BJ (cell line): Measurements from ENCODE around the gene CLASP2. TPM values are rescaled to one million over a fixed set of nuclear protein-coding genes. Genes with fewer than 3 reads are reported as not detected.

ENCODE experiments used
- CTCF ChIA-PET: fragments of 350-600 bp; formaldehyde crosslinking; extraction: SDS; loops from one replicate; lab custom pipeline; 2021; ENCODE audit warnings: antibody characterized with exemption, inconsistent platforms; lab: Yijun Ruan, JAX
- POLR2A ChIA-PET: fragments of 300-600 bp; sonication (Branson Sonifier 250); formaldehyde crosslinking; extraction: SDS; loops from one replicate; lab custom pipeline; 2021; ENCODE audit warnings: antibody characterized with exemption; lab: Charles Lee
- DNase-seq: peaks from one replicate; pipeline ENCODE4 v3.0.0-alpha.2; 2011; ENCODE audit warnings: low read depth
- H3K27me3 ChIP-seq: 2 replicates; pipeline ENCODE4 v1.6.0; 2011; ENCODE audit warnings: low read length; ENCODE audit not compliant: control insufficient read depth, insufficient read depth
- H3K36me3 ChIP-seq: 2 replicates; pipeline ENCODE4 v1.5.1; 2011; ENCODE audit warnings: low read length; ENCODE audit not compliant: control insufficient read depth, insufficient read depth
- H3K4me3 ChIP-seq: 2 replicates; pipeline ENCODE4 v1.5.1; 2011; ENCODE audit warnings: low read depth, mild to moderate bottlenecking, control low read depth, low read length
- CTCF ChIP-seq: IDR thresholded peaks from 2 replicates; pipeline ENCODE4 v1.5.1; 2011; ENCODE audit warnings: low read depth, mild to moderate bottlenecking, control low read depth, inconsistent platforms, low read length, moderate library complexity; ENCODE audit not compliant: insufficient read depth
- polyA plus RNA-seq: library from polyadenylated mRNA; depleted of rRNA; stranded (reverse); fragments of >200 nt; gene quantifications from 2 replicates; pipeline ENCODE4 v1.2.3, GENCODE V29; 2011

Gene CLASP2
- polyA plus RNA-seq, 1 experiment = 20.5 TPM

DNA sequence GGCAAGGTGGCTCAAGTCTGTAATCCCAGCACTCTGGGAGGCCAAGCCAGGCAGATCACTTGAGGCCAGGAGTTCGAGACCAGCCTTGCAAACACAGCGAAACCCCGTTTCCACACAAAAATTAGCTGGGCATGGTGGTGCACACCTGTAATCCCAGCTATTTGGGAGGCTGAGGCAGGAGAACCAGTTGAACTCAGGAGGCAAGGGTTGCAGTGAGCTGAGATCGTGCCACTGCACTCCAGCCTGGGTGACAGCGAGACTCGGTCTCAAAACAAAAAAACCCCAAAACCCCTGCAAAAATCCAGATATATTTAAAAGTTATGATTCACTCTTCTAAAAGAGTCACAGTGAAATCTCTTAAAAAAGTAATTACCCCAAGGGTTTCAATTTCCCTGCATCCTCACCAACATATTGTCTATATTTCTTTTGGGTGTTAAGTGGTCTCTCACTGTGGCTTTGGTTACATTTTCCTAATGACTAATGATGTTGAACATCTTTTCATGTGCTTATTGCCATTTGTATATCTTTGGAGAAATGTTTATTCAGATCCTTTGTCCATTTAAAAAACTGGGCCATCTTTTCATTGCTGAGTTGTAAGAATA is 204.7 kb downstream of the CLASP2 start:
- Histone ChIP-seq H3K4me3 (no peak overlapping the region), H3K27me3 (no peaks in the 10 kb centered on the region), H3K36me3 (0 out of 2 replicates have a peak, but pooled peaks cover 1% of the 10 kb centered on the region)
- TF ChIP-seq CTCF = no peak
- no peak for DNase-seq
- CTCF ChIA-PET = interaction anchor here (0.6 to 1.8 kb wide), 2 partner anchors 11 to 48 kb away, joined by 3 to 4 read pairs; no protein-coding TSS in a partner anchor
- POLR2A ChIA-PET = no interaction called here

DNA sequence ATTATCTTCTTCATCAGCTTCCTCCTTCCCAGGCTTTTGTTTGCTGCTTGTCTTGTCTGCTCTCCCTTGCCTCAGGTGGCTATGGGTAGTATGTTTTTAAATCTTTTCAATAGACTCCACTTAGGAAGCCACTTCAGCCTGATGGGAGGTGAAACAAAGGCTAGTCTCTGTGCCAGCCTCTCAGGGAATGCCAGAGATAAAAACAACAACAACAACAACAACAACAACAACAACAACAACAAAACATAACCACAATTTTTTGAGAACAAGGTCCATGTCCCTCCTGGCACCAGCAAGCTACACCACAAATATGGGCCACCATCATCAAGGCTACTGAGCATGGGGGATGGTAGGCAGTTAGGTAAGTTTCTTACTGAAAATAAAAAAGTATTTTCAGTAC is 213.0 kb downstream of the CLASP2 start:
- no peak for DNase-seq
- H3K36me3 ChIP-seq = peaks cover 2% of the 10 kb centered on the region; the same call in 1 of the 2 replicates
- no peak overlapping the region for H3K4me3 ChIP-seq
- TF ChIP-seq CTCF = no peak
- no peaks in the 10 kb centered on the region for H3K27me3 ChIP-seq
- POLR2A ChIA-PET = no interaction called here
- CTCF ChIA-PET = no interaction called here

DNA sequence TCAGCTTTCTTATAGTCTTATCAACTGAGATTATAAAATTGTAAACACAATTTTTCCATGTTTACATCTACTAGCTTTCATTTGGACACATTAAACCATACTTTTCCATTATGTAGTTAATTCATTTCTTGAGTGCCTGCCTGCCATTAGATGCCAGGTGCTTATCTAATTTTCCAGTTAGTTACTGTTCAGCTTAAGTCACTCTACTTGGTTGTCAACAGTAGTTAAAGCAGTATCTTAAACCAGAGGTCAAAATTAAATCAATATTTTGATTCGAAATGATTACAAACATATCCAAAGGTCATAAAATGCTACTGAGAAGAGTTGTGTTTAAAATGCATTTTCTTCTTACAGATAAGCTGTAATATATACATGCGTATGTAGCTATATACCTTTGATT is 221.6 kb downstream of the CLASP2 start:
- Histone ChIP-seq H3K4me3 (no peak overlapping the region), H3K36me3 (no peaks in the 10 kb centered on the region), H3K27me3 (no peaks in the 10 kb centered on the region)
- POLR2A ChIA-PET = no interaction called here
- no peak for TF ChIP-seq CTCF
- no peak for DNase-seq
- CTCF ChIA-PET = interaction anchor here (0.7 kb wide), 1 partner anchor 19 kb away, joined by 3 read pairs; no protein-coding TSS in a partner anchor

- no peaks in the 10 kb centered on the region for H3K36me3 ChIP-seq
- POLR2A ChIA-PET = no interaction called here
These were observed 226.3 kb downstream of the CLASP2 start for GRCh38 chr3:33491721-33492120.

More at GRCh38 chr3:33491721-33492120, 226.3 kb downstream of the CLASP2 start:
- CTCF ChIA-PET = no interaction called here
- no peak overlapping the region for H3K4me3 ChIP-seq
- no peaks in the 10 kb centered on the region for H3K27me3 ChIP-seq
- no peak for DNase-seq
- TF ChIP-seq CTCF = no peak
